HuH-7.5 (cell line): ENCODE measurements around the gene OR52N2.

ENCODE experiments used
- DNase-seq: peaks from one replicate; pipeline ENCODE4 v3.0.0; 2011; ENCODE audit warnings: low spot score

The OR52N2 gene

DNA sequence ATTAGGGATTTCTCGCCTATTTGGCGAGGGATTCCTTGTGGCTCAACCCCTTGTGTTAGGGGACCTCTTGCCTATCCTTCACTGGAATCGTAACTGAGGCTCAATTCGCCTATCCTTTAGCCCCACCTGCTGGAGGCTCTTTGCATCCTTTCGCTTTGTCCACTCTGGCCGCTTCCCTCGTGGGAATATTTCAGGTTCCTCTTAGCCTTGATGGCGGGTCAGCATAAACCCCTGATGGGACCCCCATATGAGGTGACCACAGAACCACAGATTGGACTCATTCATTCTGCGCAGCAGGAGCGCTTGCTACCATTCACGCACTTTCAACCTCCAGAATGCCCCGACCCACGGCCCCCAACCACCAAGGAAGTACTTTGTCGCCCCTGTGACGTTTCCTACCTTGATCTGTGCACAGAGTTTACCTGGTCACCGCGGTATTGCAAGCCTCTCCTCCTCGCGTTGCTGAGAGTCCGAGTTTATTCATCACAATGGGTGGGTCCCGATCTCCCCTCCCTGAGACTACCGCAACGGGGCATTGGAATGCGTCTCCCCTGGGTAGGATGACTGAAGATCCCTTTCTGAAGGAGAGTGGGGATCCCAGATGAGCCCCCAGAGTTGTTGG lies at the start of gene OR52N2:
TSS of gene OR52N2 (plus strand) at position 425 of the 622 bp plus-strand sequence. CDS start 11,412 bp downstream, outside the sequence.
- no peak for DNase-seq

- DNase-seq = no peak
These were observed 41.7 kb upstream of the OR52N2 start for GRCh38 chr11:5767056-5767455.

GRCh38 chr11:5783255-5783654 lies 25.5 kb upstream of the OR52N2 start, which contains the start of gene OR52N5:
Gene OR52N5 (minus strand): TSS chr11:5783355. CDS start chr11:5778634, 4,721 bp downstream.
- no peak for DNase-seq

GRCh38 chr11:5791165-5791564 lies 17.6 kb upstream of the OR52N2 start, which contains the start of gene OR52N1:
Gene OR52N1 (minus strand): TSS chr11:5791265. CDS start chr11:5788816, 2,449 bp downstream.
- no peak for DNase-seq

GRCh38 chr11:5796541-5796940 lies 12.2 kb upstream of the OR52N2 start:
- DNase-seq = no peak

DNA sequence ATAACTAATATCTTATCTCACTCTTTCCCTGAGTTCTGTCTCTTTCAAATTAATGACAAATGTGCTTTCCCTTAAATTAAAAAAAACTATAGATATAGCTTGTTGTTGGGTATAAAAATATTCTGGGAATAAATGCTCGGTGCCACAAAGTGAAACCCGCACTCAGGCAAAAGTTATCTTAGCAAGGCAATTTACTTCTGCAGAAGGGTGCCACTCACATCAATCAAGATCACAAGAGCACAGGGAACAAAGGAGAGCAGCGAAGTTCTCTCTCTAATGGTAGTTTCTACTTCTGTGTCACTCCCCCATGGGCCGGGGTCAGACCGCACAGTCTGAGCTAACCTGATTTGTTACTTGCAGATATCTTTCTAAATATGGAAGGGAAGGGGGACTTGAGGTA lies 4.7 kb upstream of the OR52N2 start:
- DNase-seq = no peak

GRCh38 chr11:5807580-5807979 lies 1.1 kb upstream of the OR52N2 start:
- no peak for DNase-seq

GRCh38 chr11:5809122-5809519 lies 397 bp downstream of the OR52N2 start:
- no peak for DNase-seq

- DNase-seq = no peak
These were observed 1.4 kb downstream of the OR52N2 start for GRCh38 chr11:5809905-5810795.

- DNase-seq = no peak
These were observed 6.8 kb downstream of the OR52N2 start for GRCh38 chr11:5815534-5815933.

DNA sequence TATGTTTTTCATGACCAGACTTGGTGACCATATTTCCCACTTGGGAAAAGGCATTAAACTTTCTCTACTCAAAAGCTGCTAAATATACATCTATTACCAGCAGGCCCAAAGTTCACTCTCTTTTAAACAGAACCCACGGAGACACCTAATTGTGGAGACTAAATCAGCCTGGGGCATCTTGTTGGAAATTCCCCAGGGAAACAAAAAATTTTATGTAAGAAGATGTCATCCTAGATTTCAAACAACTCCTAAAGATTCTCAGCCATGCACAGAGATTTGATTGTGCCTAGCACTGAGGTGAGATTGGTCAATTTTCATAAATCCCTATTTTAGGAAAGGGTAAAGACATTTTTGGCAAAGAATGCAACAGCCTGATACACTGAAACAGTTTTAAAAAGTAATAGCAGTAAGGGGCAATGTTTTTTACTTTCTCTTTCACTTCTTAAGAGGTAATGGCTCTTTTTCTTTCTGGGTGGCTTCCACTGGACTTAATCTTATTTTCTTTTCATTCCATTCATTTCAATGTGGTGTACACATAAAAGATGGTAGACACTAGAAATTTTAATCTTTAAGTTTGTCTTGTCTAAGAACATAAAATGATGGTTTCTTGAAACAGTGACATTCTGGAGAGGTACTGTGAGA lies 9.6 kb downstream of the OR52N2 start:
- no peak for DNase-seq

DNA sequence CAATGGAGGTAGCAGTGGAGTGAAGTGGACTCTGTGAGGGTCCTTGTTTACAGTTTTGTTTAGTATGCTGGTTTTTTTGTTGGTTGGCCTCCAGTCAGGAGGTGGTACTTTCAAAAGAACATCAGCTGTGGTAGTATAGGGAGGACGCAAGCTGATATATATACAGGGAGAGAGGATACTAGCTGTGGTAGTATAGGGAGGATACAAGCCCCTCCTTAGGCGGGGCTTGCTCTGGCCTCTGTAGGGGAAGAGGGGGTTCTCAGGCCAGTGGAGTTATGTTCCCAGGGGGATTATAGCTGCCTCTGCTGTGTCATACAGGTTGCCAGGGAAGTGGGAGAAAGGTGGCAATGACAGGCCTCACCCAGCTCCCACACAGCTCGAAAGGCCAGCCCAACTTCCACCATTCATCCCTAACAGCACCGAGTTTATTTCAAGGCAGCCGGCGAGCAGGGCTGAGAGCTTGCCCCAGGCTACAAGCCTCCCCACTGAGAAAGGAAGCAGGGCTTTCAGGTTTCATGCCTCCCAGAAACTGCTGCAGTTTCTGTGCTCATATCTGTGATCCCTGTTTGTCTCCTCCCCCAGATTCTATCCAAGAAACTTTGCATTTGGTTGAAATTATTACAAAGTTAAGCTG lies 22.6 kb downstream of the OR52N2 start:
- no peak for DNase-seq

- DNase-seq = no peak
These were observed 24.7 kb downstream of the OR52N2 start for GRCh38 chr11:5833446-5833845.

DNA sequence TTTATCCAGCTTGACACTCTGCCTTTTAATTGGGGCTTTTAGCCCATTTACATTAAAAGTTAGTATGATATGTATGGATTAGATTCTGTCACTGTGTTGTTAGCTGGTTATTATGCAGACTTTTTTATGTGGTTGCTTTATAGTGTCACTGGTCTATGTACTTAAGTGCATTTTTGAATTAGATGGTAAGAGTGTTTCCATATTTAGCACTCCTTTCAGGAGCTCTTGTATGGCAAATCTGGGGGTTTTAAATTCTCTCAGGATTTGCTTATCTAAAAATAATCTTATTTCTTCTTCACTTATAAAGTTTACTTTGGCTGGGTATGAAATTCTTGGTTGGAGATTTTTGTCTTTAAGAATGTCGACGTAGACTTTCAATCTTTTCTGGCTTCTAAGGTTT lies 29.0 kb downstream of the OR52N2 start:
- no peak for DNase-seq

- DNase-seq = no peak
These were observed 33.1 kb downstream of the OR52N2 start, which contains the start of gene OR52E6 for GRCh38 chr11:5841797-5842196. Gene OR52E6 (minus strand): TSS chr11:5841897. CDS start chr11:5841897, 0 bp downstream.

DNA sequence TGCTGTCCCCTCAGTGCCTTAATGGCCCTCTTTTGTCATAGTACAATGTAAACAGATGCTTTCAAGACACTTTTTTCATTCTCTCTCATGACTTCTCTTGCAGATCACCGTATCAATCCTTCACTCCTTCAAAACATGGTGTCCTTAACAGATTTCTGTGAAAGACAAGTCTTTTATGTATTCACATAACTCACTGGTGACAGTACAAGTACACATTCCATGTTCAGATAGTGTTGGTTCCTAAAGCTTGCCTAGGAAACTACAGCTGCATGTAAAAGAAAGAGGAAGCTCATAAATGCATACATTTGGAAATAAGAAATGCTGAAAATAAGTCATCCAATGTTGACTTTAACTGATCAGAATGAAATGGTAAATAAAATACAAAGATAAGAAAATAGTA lies 38.0 kb downstream of the OR52N2 start:
- no peak for DNase-seq

- DNase-seq = no peak
These were observed 39.0 kb downstream of the OR52N2 start for GRCh38 chr11:5847711-5848110.

- DNase-seq = no peak
These were observed 42.3 kb downstream of the OR52N2 start for GRCh38 chr11:5851002-5851401.

DNA sequence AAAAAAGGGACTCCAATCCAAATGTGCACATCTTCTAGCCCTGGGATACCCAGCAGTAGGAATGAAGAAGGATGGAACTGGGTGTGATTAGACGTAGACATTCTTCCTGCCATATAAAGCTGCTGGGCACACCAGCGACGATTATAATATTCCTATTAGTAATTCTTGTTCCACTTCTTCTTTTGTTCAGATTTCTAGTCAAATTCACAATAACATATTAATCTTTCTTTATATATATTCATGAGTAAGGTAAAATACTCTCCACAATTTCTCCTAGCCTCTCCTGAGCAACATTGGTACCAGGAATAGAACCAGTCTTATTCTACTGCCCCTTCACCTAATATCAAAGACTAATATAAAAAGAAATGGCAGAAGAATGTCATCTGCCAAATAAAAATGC lies 48.9 kb downstream of the OR52N2 start, which contains the start of gene OR52E8:
TSS of gene OR52E8 (minus strand) at position 101 of the 400 bp plus-strand sequence. CDS start at position 101, 0 bp downstream.
- no peak for DNase-seq

DNA sequence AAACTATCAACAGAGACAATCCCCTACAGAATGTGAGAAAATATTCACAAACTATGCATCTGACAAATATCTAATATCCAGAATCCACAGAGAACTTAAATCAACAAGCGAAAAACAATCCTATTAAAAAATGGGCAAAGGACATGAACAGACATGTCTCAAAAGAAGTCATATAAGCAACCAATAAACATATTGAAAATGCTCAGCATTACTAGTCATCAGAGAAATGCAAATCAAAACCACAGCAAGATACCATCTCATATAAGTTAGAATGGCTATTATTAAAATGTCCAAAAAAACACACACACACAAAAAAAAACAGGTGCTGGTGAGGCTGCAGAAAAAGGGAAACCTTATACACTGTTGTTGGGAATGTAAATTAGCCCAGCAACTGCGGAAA lies 57.1 kb downstream of the OR52N2 start:
- no peak for DNase-seq
